HG03159 (cell line): ENCODE results near the gene M6PR.
"Not testable (repeated sequence)": the region's sequence is repeated elsewhere in the genome, so short reads cannot be mapped to it uniquely, and the experiment has no call there.

Experiments
- ATAC-seq: cut with Tn5 transposase; IDR thresholded peaks from one replicate; pipeline ENCODE4 v1.9.1; 2021; ENCODE audit warnings: mild to moderate bottlenecking, moderate library complexity; ENCODE audit not compliant: unreplicated experiment

The M6PR gene

DNA sequence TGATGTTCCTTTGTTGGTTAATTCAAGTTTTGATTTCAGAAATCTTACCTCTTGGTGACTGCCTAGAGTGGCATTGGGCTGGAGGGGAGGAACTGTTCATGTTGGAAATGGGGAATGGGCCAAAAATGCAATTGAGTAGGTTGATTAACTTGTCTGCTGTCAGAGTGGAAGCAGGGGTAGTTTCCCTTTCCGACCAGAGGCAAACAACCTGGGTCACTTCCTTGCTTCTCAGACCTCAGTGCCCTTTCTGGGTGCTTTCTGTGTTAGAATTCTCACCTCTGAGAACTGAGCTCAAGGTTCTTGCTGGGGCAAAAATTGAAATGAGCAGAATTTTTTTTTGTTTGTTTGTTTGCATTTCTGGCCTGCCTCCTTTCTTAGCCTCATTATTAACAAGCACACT lies 2.3 kb upstream of the M6PR start:
- ATAC-seq = no peak

DNA sequence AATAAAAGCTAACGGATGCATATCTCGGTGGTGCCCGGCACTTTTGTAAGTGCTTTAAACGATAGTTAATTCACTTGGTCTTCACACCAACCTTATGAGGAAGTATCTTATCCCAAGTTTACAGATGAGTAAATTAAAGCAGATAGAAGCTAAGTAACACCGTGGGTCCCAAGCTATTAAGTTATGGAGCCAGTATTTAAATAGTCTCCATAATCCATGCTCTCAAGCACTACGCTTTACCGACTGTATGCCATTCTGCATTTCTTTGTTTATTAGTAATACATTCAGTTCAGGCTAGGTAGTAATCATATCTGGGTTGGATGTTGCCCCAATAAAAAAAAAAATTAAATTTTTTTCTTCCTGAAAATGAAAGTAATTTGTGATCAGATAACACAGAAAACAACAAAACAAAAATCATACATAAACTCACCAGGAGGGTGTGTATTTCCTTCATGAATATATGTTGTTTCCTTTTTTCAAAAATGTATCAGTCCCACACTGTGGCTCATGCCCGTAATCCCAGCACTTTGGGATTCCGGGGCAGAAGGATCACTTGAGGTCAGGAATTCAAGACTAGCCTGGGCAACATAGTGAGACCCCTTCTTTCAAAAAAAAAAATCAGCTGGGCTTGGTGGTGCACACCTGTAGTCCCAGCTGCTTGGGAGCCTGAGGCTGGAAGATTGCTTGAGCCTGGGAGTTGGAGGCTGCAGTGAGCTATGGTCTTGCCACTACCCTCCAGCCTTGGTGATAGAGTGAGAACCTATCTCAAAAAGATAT lies 1.4 kb upstream of the M6PR start:
- no peak for ATAC-seq

DNA sequence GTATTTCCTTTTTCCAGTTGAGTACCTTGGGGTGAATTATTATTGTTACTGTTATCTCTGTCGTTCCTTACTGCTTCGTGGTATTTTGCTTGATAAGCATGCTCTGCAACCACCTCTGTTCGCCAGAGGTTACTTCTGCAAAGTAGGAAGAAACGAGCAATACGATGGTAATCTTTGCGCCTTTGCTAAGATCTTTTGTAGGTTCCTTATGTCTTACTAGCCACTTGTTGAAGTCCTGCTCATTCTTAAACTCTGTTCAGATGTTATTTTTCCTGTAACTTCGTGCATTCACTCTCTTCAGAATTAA lies 729 bp upstream of the M6PR start:
- peak; percentile 12 for ATAC-seq

DNA sequence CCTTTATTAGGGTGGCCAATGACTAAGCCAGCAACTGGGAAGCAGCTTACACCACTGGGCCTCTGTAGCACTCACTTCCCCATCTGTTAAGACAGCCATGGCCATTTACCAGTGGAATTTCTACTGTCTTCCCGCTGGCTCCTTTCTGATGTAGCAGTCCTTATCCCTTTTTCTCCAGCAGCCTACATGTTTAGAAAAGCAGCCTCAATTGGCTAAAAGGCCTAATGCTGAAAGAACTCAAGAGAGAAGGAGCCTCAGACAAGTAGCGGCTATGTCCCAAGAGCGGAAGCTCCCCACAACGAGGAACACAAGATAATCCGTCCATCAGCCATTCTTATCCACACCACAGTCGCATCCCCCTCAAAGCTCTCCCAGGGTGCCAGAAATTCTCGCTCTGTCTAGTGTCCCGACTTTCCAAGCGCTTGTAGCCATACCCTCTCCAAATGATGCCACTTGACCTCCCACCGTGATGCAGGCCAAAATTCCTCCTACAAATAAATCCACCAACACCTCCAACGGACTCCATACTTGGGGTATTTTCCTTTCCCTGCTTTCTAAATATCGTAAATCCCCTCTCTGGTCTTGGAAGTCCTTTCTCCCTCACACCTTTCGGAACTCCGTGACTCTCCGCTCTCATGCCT lies 624 bp downstream of the M6PR start:
- no peak for ATAC-seq

DNA sequence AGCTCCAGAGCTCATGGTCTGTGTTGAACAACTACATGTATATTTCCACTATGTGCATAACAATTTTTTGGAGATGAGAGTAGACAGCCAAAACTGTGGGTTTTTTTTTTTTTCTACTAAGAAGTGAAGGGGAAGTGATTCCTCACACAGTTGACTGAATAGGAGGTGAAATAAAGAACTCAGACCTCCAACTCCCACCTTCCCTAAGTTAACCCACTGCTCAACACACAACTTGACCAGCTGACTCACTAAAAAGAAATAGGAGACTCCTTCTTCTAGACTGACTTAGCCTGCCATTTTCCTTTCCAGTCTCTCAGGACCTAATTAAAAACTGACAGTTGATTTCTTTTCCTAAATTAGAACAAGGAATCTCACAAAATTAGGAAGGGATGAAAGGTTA lies 1.7 kb downstream of the M6PR start:
- no peak for ATAC-seq

DNA sequence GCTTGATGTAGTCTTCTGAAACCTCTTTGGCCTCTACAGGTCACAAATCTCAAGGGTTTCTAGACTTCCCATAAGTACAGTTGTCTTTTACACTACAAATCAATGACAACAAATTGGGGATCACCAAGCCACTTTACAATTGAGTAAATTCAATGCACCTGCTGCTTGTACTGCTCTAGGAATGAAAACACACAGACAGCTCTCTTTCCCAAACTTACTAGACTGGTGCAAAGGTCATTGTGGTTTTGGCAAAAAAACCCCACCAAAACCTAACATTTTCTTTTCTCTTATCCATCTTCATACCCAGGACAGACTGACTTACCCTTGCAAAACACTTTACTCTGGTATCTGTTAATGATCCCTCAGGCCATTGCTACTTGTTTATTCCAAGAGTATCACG lies 2.7 kb downstream of the M6PR start:
- ATAC-seq = no peak

DNA sequence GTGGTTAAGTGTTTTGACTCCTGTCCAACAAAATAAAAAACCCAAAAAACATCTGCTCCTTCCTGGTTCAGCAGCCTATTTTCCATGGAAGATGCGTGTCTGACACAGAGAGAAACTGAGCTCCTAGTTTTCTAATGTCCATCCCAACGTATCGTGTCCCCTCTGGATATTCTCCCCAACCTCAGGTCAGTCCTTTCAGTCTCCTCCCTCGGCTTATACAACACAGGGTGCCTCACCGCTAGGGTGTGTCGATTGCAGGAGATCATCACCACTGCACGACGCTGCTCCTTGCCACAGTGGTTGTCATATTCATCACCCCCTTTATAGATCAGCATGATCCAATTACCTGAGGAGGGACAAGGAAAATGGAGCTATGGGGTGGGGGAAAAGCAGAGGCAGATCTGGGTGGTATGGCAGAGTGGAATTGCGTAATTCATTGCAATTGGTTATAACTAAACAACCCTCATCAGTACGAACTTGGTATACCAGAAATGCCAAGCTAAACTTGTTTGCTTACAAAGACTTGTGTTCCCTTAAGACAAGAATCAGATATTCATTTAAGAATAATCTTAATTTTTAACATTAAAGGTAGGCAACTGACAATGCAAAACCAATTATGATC lies 5.8 kb downstream of the M6PR start:
- ATAC-seq = no peak

DNA sequence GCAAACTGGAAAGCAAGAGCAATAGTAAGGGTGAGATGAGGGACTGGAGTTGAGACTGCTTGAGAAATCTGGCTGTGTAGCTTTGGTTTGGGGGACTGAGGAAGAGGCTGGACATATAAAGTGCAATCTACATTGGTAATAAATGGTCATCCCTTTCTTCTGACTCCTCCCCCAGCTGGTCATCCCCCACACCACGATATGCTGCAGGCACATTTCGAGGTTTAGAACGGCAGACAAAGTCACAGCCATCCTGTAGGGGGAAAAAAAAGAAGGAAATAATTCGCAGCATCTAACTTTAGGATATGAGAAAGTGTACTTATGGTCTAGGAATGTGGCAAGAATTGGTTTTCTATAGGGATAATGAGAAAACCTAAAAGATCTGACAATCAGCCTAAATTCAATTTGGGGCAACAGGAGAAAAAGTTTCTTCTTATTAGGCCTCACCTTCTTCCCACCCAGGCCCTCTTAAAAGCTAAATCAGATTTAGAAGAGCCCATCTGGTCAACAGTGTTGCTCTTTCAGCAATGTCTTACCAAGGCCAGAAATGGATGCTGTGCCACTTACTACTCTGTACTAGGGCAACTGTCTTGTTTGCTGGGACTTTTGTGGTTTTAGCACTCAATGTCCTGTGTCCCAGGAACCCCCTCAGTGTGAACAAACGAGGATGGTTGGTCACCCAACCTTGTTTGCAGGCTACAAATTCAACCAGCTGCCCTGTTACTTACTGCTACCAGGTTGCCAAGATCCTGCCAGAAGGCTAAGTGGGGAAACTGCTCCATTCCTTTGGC lies 7.6 kb downstream of the M6PR start:
- no peak for ATAC-seq

DNA sequence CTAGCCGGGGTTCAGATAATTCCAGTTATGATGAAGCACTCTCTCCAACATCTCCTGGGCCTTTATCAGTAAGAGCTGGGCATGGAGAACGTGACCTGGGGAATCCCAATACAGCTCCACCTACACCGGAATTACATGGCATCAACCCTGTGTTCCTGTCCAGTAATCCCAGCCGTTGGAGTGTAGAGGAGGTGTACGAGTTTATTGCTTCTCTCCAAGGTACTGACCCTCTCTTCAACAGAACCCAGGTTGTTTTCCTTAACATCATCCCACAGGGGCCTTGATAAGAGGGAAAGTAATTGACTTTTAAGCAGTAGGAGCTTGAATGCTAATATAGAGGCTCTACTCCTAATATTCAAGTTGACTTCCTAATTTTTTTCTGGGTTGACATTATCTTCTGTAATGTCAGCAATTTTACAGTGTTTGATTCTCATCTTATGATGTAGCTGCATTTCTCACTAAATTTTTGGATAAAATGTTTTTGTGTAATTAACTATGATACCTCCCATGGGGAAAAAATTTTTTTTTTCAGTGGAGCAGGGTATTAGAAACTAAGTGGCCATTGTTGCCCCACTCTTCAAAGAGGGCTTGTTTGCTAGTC lies 11.5 kb downstream of the M6PR start:
- not testable (repeated sequence) for ATAC-seq

DNA sequence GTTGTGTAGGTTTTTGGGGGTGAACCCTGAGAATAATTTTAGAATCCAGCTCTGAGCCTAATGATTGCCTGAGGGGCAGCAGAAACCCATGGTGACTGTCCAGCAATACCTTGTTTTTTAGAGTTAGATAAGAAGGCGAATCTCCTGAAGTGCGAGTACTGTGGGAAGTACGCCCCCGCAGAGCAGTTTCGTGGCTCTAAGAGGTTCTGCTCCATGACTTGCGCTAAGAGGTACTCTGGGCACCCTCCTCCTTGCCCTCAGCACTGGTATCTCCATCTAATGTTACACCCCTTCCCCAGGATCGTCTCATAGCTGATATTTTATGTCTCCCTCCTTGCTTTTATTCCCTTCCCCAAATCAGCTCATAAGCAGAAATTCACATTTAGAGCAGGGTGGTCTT lies 12.7 kb downstream of the M6PR start:
- ATAC-seq = no peak

DNA sequence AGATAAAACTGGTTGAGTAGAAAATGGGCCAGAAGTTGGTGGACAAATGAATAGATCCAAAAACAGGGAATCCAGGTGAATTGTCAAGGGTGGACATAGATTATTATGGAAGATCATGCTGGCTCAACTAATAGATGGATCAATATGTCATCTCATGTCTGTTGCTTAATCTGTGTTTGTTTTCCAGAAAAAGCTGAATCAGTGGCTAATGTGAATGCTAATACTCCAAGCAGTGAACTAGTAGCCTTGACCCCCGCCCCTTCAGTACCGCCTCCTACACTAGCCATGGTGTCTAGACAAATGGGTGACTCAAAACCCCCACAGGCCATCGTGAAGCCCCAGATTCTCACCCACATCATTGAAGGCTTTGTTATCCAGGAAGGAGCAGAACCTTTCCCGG lies 15.4 kb downstream of the M6PR start:
- ATAC-seq = not testable (repeated sequence)

DNA sequence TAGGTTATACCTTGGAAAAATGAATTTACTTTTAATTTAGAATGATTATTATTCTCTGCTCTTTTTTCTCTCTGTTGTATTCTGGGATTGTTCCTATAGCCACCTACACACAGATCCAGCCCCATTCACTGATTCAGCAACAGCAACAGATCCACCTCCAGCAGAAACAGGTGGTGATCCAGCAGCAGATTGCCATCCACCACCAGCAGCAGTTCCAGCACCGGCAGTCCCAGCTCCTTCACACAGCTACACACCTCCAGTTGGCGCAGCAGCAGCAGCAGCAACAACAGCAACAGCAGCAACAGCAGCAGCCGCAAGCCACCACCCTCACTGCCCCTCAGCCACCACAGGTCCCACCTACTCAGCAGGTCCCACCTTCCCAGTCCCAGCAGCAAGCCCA lies 17.0 kb downstream of the M6PR start:
- ATAC-seq = not testable (repeated sequence)

DNA sequence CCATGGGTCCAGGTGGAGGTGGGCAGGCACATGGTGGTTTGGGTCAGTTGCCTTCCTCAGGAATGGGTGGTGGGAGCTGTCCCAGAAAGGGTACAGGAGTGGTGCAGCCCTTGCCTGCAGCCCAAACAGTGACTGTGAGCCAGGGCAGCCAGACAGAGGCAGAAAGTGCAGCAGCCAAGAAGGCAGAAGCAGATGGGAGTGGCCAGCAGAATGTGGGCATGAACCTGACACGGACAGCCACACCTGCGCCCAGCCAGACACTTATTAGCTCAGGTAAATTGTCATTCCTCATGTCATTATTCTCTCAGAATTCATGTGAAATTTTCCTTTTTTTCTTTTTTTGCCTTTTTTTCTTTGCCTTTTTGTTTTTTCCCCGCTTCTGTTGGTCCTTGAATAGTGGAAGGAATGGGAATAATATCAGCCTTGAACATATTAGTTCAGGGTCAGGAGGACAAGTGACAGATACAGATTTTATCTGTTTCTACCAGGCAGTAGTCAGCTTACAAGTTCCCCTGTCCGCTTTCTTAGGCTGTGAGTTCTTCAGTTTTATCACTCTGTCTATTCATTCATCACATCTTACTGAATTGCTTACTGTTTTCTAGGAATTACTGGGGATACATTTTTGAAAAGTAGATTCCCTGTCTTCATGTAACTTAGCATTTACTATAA lies 18.7 kb downstream of the M6PR start:
- not testable (repeated sequence) for ATAC-seq

DNA sequence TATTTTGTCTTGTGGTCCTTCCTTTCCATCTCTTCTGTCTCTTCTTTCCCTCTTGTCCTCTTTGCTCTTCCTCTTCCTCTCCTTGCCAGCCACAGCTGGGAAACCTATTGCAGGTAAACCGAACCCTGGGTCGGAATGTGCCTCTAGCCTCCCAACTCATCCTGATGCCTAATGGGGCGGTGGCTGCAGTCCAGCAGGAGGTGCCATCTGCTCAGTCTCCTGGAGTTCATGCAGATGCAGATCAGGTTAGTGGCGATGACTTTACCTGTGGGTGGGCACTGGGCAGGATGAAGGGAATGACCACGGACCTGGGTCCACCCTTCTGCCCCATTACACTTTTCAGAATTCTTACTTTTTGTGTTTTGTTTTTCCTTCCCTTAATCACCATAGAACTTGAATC lies 26.9 kb downstream of the M6PR start:
- no peak for ATAC-seq

DNA sequence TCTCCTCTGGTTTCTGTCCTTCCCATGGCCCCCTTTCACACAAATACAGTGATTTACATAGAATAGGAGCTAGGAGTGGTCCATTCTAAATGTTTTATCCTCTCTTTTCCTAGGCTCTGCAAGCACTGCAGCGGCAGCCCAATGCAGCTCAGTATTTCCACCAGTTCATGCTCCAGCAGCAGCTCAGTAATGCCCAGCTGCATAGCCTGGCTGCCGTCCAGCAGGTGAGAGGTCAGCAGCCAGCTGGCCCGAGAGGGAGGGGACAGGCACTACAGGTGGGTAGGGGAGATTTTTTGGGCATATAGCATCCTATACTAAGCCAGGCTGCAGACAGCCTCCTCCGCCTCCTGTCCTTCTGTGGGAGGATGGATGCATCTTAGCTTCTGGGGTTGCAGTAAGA lies 29.8 kb downstream of the M6PR start:
- ATAC-seq = not testable (repeated sequence)

DNA sequence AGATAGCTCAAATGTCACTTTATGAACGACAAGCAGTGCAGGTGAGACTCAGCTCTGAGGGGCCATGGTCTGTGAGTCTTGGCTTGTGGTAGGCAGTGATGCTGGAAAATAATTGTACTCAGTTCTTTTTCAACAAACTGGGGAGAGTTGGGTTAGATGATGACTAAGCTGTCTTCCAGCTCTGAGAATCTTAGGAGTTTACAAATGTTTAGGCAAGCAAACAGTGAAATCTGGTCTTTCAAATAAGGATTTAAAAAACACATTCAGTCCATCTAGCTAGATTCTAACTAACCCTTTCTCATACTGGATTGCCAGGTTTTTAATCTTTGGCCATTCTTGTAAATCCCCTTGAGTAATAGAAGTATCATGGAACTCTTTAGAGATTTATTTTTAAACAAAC lies 31.7 kb downstream of the M6PR start:
- no peak for ATAC-seq

DNA sequence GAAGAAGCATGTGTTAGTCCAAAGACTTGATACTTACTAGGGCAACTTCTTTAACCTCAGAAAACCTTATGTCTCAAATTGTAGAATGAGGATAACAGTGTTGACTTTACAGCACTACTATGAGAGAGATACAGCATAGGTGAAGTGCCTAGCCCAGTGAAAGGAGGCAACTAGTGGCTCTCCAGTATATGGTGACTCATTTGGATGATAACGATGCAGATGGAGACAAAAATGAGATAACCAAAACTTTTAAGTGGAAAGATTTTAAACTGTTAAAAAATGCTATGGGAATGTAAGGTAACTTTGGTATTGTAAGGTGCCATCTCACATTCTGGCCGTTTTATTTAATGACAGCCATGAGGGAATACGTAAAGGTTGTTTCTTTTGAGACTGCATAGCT lies 32.4 kb downstream of the M6PR start:
- ATAC-seq = no peak

DNA sequence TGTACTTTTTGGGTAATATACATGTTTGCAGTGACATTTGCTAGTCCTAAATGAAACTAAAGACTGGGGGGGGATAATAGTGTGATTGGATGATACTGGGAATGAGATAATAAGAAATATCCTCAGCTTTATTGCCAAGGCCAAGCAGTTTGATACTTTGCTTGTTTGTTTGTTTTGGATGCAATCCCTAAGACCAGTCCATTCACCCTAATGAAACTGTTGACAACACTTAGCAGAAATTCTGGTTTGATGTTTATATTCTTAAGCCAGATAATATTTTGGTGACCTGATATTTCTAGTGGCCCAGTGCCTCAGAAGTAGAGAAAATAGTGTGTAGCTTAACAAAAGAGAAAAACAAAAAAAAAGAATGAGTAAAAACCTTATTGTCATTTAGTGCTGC lies 33.3 kb downstream of the M6PR start:
- no peak for ATAC-seq

DNA sequence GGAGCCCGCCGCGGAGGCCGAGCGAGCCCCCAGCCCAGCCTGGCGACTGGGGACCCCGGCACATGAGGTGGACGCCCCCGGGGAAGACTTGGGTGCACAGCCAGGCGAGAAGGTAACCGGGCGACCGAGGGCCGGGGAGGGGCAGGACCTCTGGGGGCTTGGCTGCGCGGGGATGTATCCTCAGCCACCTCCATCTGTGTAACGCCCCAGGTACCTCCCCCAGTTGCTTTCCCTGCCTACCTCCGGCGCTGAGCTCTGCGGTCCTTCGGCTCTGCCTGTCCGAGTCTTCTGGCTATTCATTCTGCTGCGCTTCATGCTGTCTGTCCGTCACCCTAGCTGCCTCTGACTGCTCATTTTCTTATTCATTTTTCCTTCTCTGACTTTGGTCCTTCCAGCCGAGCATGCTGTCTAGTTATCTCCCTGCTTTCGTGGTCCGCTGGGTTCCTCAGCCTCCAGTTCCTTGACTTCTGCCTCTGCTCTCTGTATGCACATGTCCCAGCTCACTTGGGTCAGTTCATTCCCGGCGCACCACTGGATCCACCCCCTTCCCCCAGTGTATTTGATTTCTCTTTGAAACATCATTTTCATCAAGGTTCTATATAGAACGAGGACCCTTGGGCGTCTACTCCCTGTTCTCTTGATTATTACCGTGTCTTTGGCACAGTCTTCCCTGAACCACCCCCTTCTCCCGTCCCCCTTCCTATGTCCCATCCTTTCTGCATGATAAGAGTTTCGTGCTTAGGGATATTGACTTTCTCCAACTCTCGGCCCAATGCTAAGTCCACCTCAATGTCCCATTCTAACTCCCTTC lies 34.5 kb downstream of the M6PR start:
- peak; percentile 69 for ATAC-seq
